DMS79 treated with DMSO at 0.1 percent for 48 hours (cell line): ENCODE measurements around the gene POU6F2.
"Not testable (repeated sequence)": the region's sequence is repeated elsewhere in the genome, so short reads cannot be mapped to it uniquely, and the experiment has no call there.

ENCODE experiments used
- DNase-seq: peaks from one replicate; lab custom pipeline; 2025; lab: John Stamatoyannopoulos, UW

Gene POU6F2

DNA sequence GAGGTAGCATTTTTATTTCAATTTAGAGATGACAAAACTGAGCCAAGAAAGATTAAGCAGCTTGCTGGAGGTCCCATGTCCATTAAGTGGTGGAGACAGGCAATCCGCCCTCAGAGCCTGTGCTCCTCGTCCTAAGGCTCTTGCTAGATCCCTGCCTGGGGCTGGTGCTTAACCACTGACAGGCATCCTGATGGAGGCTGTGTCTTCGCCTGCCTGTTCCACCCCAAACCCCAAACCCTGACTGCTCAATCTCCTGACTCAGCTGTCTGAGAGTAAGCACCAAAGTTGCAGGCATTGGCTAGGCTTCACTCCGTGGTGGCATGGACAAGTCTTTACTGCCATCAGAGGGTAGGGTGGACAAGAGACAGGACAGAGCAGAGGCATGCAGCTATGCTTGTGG lies 209.4 kb downstream of the POU6F2 start:
- no peak for DNase-seq

DNA sequence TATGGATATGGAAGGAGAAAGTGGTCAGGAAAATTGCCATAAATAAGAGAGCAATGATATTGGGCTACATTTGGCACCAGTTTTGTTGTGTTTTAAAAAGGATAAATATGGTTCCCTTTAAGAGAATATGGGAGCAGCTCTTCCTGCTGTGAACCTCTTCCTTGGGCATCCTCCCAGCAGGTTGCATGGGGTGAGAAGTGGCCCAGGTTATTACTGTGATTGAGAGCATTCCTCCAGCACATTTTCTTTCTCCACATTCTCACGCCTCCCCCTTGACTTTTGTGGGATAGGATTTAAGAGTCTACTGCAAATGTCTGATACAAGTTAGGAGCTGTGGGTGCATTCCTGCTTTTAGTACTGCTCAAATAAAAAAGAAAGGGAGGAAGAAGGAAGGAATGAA lies 214.8 kb downstream of the POU6F2 start:
- no peak for DNase-seq

- not testable (repeated sequence) for DNase-seq
These were observed 216.7 kb downstream of the POU6F2 start for GRCh38 chr7:39194388-39194787.

GRCh38 chr7:39195967-39196366 lies 218.3 kb downstream of the POU6F2 start:
- DNase-seq: no peak

- no peak for DNase-seq
These were observed 220.1 kb downstream of the POU6F2 start for GRCh38 chr7:39197831-39198230.

GRCh38 chr7:39198556-39198955 lies 220.8 kb downstream of the POU6F2 start:
- DNase-seq: no peak

- no peak for DNase-seq
These were observed 221.3 kb downstream of the POU6F2 start for GRCh38 chr7:39199006-39199405.

GRCh38 chr7:39199951-39200350 lies 222.2 kb downstream of the POU6F2 start:
- DNase-seq: no peak

GRCh38 chr7:39202041-39202440 lies 224.3 kb downstream of the POU6F2 start:
- no peak for DNase-seq

- no peak for DNase-seq
These were observed 232.7 kb downstream of the POU6F2 start for GRCh38 chr7:39210362-39210761.

DNA sequence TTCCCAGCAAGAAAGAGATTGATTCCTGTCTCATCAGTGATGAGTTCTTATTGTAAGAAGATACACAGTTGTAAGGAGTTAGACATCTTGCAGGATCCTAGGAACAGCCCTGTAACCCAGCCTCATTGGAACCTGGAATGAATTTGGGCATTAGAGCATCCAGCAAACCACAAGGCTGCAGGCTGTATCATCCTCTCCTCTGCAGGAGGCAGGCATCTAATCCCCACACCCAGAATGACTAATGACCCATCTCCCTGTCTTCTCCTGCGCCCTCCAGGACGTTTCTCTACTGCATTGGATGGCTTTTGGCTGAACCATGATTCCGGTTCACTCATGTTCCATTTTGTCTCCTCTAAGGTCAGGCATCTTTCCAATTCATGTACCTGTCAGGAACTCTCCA lies 233.9 kb downstream of the POU6F2 start:
- DNase-seq: no peak

GRCh38 chr7:39212876-39213275 lies 235.2 kb downstream of the POU6F2 start:
- DNase-seq: no peak

- no peak for DNase-seq
These were observed 240.1 kb downstream of the POU6F2 start for GRCh38 chr7:39217783-39218182.

- DNase-seq: no peak
These were observed 242.2 kb downstream of the POU6F2 start for GRCh38 chr7:39219869-39220268.

- no peak for DNase-seq
These were observed 244.2 kb downstream of the POU6F2 start for GRCh38 chr7:39221901-39222300.

DNA sequence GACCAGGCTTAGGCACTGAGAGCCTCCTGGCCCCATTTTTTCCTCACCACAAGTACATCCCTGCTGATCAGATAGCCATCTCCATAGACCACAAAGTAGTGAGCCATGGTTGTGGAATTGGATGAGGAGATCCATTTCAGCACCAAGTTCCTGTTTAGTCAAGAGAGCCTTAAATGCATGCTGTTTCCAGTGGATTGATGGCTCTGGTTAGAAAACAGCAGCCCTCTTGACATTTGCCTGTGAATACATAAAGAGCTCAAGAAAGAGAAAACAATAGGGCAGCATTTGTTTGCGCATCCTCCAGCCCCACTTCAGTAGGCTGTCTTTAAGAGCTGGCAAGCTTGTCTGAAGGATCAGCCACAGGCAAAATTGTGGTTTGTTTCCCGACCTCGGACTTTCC lies 251.2 kb downstream of the POU6F2 start:
- peak; percentile 98 for DNase-seq

DNA sequence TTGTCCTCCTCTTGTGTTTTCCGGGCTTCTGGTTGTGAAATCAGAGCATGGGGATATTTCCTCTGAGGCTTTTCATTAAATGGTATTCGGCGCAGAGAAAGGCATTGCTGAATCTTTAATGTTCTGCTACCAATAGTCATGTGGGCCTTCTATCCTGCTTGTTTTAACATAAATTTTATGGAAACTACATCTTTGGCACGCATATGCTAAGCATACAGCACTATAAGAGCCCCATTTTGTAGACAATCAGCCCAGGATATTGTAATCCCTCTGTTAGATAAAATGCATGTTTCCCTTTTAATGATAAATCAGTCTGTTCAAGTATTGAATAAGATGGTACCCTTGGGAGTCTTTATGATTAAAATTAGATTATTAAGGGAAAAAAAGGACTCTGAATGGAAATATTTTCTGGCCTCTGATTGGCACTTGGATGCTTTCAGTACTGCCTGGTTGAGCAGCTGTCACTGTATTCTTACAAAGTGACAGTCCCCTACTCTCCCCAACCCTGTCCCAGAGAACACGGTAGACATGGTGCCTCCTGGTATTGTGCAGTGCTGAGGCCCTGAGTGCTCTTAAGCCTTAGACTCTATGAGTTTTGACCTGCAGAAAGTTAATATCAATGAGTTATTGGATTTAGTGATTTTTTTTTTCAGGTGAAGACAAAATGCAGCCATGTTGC lies 256.3 kb downstream of the POU6F2 start:
- DNase-seq: no peak

- peak; percentile 31 for DNase-seq
These were observed 260.6 kb downstream of the POU6F2 start for GRCh38 chr7:39238234-39238869.

DNA sequence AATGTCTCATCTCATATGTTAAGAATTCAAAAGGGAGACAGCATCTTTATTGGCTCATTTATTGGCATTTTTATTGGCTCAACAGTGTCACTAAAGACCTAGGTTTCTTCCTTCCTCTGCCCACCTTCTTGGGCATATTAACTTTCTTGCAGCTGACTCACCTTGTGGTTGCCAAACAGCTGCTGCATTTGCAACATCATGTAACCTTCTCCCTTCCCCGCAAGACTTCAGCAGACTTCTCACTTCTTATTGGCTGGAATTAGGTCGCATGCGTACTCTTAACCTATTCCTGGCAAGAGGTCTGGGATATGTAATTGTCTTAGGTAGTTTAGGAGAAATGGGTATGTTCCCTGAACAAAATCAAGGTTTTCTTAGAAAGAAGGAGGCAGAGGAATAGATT lies 263.2 kb downstream of the POU6F2 start:
- no peak for DNase-seq

DNA sequence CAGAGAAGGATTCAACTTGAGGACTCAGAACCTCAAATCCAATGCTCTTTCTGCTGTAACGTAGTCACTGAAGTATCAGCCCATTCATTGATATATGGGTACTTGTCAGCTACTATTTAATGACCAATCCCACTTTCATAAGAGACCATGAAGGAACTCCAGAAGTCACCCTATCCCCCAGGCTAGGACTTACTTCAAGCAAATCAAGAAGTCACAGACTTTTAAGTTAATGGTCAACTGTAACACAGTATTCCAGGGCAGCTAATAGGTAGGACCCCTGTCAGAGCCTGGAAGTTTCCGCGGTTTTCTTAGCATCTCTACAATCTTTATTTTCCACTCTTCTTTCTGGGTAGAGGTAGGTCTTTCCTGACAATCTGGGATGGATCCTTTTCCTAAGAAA lies 269.9 kb downstream of the POU6F2 start:
- no peak for DNase-seq

- DNase-seq: peak; percentile 14
These were observed 270.5 kb downstream of the POU6F2 start for GRCh38 chr7:39248041-39248691.

GRCh38 chr7:39248692-39249090 lies 271.0 kb downstream of the POU6F2 start:
- peak; percentile 17 for DNase-seq

GRCh38 chr7:39249635-39250152 lies 272.0 kb downstream of the POU6F2 start:
- peak; percentile 45 for DNase-seq
